Hepatocyte (in vitro differentiated cells): ENCODE measurements around the gene VGLL4. TPM values are rescaled to one million over a fixed set of nuclear protein-coding genes. Genes with fewer than 3 reads are reported as not detected.

Experiments
- DNase-seq: peaks from one replicate; pipeline ENCODE4 v3.0.0-alpha.2; 2016; ENCODE audit warnings: low spot score
- H2AFZ ChIP-seq: fragments of 200-600 bp; sonication (generic); 2 replicates; pipeline ENCODE4 v1.6.0; 2016; ENCODE audit warnings: antibody characterized with exemption, mild to moderate bottlenecking
- H3K27ac ChIP-seq: fragments of 200-600 bp; sonication (generic); 2 replicates; pipeline ENCODE4 v1.5.1; 2016; ENCODE audit warnings: mild to moderate bottlenecking
- H3K27me3 ChIP-seq: fragments of 200-600 bp; sonication (generic); 2 replicates; pipeline ENCODE4 v1.6.1; 2016
- H3K36me3 ChIP-seq: fragments of 200-600 bp; sonication (generic); replicated peaks from 2 replicates; pipeline ENCODE4 v1.5.1; 2016; ENCODE audit warnings: low read depth; ENCODE audit not compliant: insufficient read depth
- H3K4me1 ChIP-seq: fragments of 200-600 bp; sonication (generic); 2 replicates; pipeline ENCODE4 v1.5.1; 2016; ENCODE audit warnings: mild to moderate bottlenecking, moderate library complexity; ENCODE audit not compliant: insufficient read depth
- H3K4me2 ChIP-seq: fragments of 200-600 bp; sonication (generic); 2 replicates; pipeline ENCODE4 v1.6.0; 2016
- H3K4me3 ChIP-seq: fragments of 200-600 bp; sonication (generic); 2 replicates; pipeline ENCODE4 v1.5.1; 2016; ENCODE audit warnings: mild to moderate bottlenecking
- H3K79me2 ChIP-seq: fragments of 200-600 bp; sonication (generic); 2 replicates; pipeline ENCODE4 v1.6.0; 2017; ENCODE audit warnings: mild to moderate bottlenecking
- H3K9me2 ChIP-seq: fragments of 200-600 bp; sonication (generic); replicated peaks from 2 replicates; pipeline ENCODE4 v1.6.0; 2017; ENCODE audit warnings: mild to moderate bottlenecking; ENCODE audit not compliant: insufficient read depth
- H3K9me3 ChIP-seq: fragments of 200-600 bp; sonication (generic); 2 replicates; pipeline ENCODE4 v1.5.1; 2016; ENCODE audit warnings: low read depth, mild to moderate bottlenecking
- H4K20me1 ChIP-seq: fragments of 200-600 bp; sonication (generic); 2 replicates; pipeline ENCODE4 v1.6.0; 2016; ENCODE audit warnings: mild to moderate bottlenecking; ENCODE audit not compliant: insufficient read depth, poor library complexity, severe bottlenecking
- EZH2 ChIP-seq: fragments of 200-600 bp; sonication (generic); IDR thresholded peaks from 2 replicates; pipeline ENCODE4 v1.6.1; 2016; ENCODE audit warnings: antibody characterized with exemption, mild to moderate bottlenecking, borderline replicate concordance
- EZH2phosphoT487 ChIP-seq: fragments of 200-600 bp; sonication (generic); IDR thresholded peaks from one replicate; pipeline ENCODE4 v1.6.1; 2018; ENCODE audit warnings: antibody characterized with exemption, mild to moderate bottlenecking, low read depth, moderate library complexity; ENCODE audit not compliant: unreplicated experiment, severe bottlenecking
- WGBS: methylation state at CpG from one replicate; pipeline ENCODE4 v1.1.6; 2016; ENCODE audit warnings: low lambda C conversion rate; ENCODE audit errors: missing lambda C conversion rate; 5-methylcytosine and 5-hydroxymethylcytosine counted together
- polyA plus RNA-seq: library from polyadenylated mRNA; unstranded; fragments of >200 nt; fragmentation: Nextera tagmentation; extraction: Ambion mirVana; gene quantifications from 2 replicates; pipeline ENCODE4 v1.2.1, GENCODE V29; 2016
- total RNA-seq: library from RNA; depleted of rRNA; stranded (reverse); fragments of >200 nt; gene quantifications from 2 replicates; pipeline ENCODE4 v1.2.3, GENCODE V29; 2014
- TF ChIP-seq, protein P1 (sequence below): fragments of 200-600 bp; sonication (generic); IDR thresholded peaks from 2 replicates; pipeline ENCODE4 v1.5.1; 2016; ENCODE audit warnings: antibody characterized with exemption, mild to moderate bottlenecking; ENCODE audit not compliant: poor library complexity

VGLL4 gene
- total and polyA plus RNA-seq, 2 experiments from 2014 or later: 57.9 to 109 TPM

DNA sequence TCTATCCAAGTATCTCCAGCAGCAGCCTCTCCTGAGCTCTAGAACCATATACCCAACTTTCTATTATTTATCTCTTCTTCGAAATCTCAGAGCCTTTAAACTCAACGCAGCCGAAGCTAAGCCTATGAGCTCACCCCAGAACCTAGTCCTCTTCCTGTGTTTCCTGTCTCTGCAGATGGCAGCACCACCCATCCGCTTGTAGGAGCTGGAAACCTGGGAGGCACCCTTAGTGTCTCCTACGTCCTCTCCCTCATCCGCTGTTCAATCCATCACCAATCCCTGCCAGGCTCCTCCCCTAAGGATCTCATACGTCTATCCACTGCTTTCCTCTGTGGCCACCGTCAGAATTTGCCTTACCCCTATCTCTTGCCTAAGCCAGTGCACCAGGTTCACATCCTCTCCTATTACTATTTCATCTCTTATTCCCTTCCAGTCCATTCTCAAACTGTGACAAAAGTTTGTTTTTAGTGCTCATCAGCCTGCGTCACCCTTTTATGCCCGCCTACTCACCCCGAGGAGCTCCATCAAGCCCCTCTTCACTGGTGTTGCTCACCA, 9.6 kb downstream of the VGLL4 start:
- 86% methylated on average over 11 of the region's 11 CpGs for WGBS
- no peak overlapping the region for H3K4me2 ChIP-seq
- H3K36me3 ChIP-seq: no peaks in the 10 kb centered on the region
- no peaks in the 10 kb centered on the region for H3K9me2 ChIP-seq
- H3K9me3 ChIP-seq: no peaks in the 10 kb centered on the region
- H4K20me1 ChIP-seq: peaks cover 100% of the 10 kb centered on the region
- H3K79me2 ChIP-seq: peaks cover 100% of the 10 kb centered on the region
- H3K4me1 ChIP-seq: peaks cover 48% of the 10 kb centered on the region
- no peaks in the 10 kb centered on the region for H3K27me3 ChIP-seq
- H2AFZ ChIP-seq: no peak overlapping the region
- H3K27ac ChIP-seq: no peak overlapping the region
- TF ChIP-seq, protein P1, sequence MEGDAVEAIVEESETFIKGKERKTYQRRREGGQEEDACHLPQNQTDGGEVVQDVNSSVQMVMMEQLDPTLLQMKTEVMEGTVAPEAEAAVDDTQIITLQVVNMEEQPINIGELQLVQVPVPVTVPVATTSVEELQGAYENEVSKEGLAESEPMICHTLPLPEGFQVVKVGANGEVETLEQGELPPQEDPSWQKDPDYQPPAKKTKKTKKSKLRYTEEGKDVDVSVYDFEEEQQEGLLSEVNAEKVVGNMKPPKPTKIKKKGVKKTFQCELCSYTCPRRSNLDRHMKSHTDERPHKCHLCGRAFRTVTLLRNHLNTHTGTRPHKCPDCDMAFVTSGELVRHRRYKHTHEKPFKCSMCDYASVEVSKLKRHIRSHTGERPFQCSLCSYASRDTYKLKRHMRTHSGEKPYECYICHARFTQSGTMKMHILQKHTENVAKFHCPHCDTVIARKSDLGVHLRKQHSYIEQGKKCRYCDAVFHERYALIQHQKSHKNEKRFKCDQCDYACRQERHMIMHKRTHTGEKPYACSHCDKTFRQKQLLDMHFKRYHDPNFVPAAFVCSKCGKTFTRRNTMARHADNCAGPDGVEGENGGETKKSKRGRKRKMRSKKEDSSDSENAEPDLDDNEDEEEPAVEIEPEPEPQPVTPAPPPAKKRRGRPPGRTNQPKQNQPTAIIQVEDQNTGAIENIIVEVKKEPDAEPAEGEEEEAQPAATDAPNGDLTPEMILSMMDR: no peak
- no peak for TF ChIP-seq EZH2phosphoT487
- no peak for TF ChIP-seq EZH2
- DNase-seq: no peak
- no peak overlapping the region for H3K4me3 ChIP-seq

DNA sequence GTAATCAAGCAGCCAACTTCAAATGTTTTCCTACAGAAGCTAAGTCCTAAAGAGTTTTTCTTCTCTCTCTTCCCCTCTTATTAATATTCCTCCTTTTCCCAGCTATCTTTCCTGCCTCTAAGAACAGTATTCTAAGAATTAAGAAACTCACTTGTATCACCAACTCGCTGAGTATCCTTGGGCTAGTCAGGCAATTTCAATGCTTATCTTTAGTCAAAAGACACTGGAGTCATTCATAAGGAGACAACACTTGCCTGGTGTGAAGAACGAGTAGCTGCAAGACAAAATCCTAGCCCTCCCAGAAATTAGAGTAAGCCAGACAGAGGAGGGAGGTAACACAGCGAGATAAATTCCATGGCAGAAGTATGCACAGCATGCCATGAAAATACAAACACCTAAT, 10.7 kb downstream of the VGLL4 start:
- Histone ChIP-seq H3K9me3 (no peaks in the 10 kb centered on the region), H3K79me2 (peaks cover 100% of the 10 kb centered on the region), H3K4me2 (peak overlapping the region; percentile 41), H3K9me2 (no peaks in the 10 kb centered on the region), H3K27ac (peak overlapping the region; percentile 48), H2AFZ (no peak overlapping the region), H3K27me3 (no peaks in the 10 kb centered on the region), H3K4me1 (peaks cover 42% of the 10 kb centered on the region), H3K4me3 (no peak overlapping the region), H3K36me3 (no peaks in the 10 kb centered on the region), H4K20me1 (peaks cover 96% of the 10 kb centered on the region)
- TF ChIP-seq EZH2phosphoT487 (no peak), EZH2 (no peak)
- TF ChIP-seq, protein P1: no peak
- DNase-seq: no peak
- 63% methylated on average over 3 of the region's 3 CpGs for whole genome bisulfite sequencing

DNA sequence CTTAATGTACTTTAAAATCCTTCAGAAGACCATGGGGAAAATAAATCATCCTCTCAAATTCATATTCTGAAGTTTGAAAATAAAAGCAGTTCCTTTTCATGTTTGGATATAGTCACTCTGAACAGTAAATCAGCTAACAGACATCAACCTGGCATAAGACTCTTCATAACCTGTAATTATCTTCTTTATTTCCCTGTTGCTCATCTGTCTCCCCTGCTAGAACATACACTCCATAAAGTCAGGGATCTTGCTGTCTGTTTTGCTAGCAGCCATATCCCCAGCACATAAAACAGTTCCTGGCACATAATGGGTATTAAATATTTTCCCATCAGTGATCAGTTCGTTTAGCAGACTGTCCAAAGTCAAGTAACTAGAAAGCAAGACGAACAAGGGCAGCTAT, 11.2 kb downstream of the VGLL4 start:
- H3K27me3 ChIP-seq: no peaks in the 10 kb centered on the region
- H3K27ac ChIP-seq: peak overlapping the region; percentile 48
- no peaks in the 10 kb centered on the region for H3K9me2 ChIP-seq
- no peak overlapping the region for H3K4me3 ChIP-seq
- TF ChIP-seq EZH2phosphoT487 (no peak), EZH2 (no peak)
- TF ChIP-seq, protein P1: no peak
- peak overlapping the region; percentile 41 for H3K4me2 ChIP-seq
- no peak overlapping the region for H2AFZ ChIP-seq
- peaks cover 100% of the 10 kb centered on the region for H3K79me2 ChIP-seq
- no peak for DNase-seq
- H3K4me1 ChIP-seq: peaks cover 38% of the 10 kb centered on the region
- peaks cover 96% of the 10 kb centered on the region for H4K20me1 ChIP-seq
- H3K9me3 ChIP-seq: no peaks in the 10 kb centered on the region
- no peaks in the 10 kb centered on the region for H3K36me3 ChIP-seq
- WGBS: 48% methylated on average over 2 of the region's 2 CpGs

DNA sequence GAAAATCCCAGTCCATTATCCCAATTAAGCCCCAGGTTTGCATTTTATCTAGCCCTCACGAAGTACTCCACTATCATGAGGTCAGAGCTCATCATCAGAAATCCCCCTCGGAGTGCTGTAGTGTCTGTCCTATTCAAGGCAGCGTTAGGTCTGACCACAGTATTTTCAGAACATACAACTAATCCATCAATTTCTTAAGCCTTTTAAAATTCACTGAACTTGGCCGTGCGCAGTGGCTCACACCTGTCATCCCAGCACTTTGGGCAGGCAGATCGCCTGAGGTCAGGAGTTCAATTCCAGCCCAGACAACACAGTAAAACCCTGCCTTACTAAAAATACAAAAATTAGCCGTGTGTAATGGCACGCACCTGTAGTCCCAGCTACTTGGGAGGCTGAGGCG, 11.9 kb downstream of the VGLL4 start:
- WGBS: 69% methylated on average over 9 of the region's 9 CpGs
- Histone ChIP-seq H4K20me1 (peaks cover 96% of the 10 kb centered on the region), H3K9me2 (no peaks in the 10 kb centered on the region), H3K4me1 (peaks cover 32% of the 10 kb centered on the region), H3K27me3 (no peaks in the 10 kb centered on the region), H3K79me2 (peaks cover 100% of the 10 kb centered on the region), H3K36me3 (no peaks in the 10 kb centered on the region), H2AFZ (no peak overlapping the region), H3K4me3 (no peak overlapping the region), H3K4me2 (no peak overlapping the region), H3K9me3 (no peaks in the 10 kb centered on the region), H3K27ac (no peak overlapping the region)
- TF ChIP-seq EZH2phosphoT487: no peak
- TF ChIP-seq, protein P1: no peak
- TF ChIP-seq EZH2: no peak
- no peak for DNase-seq
